Measurements from ENCODE around the gene SSB.
"Not testable (repeated sequence)": the region's sequence is repeated elsewhere in the genome, so short reads cannot be mapped to it uniquely, and the experiment has no call there.

The SSB gene

GRCh38 chr2:169828141-169828811 is 29.6 kb downstream of the SSB start:
- DNase-seq (ENCODE audit: low read depth in 1 of 2, low spot score in 1 of 2), result no peak

GRCh38 chr2:169834401-169834800 is 35.7 kb downstream of the SSB start:
- no peak for DNase-seq (ENCODE audit: low read depth in 1 of 2, low spot score in 1 of 2)

- DNase-seq (ENCODE audit: low read depth in 1 of 2, low spot score in 1 of 2), result no peak
These were observed 40.2 kb downstream of the SSB start for GRCh38 chr2:169838743-169839489.

GRCh38 chr2:169839954-169840746 is 41.5 kb downstream of the SSB start:
- no peak for DNase-seq (ENCODE audit: low read depth in 1 of 2, low spot score in 1 of 2)

GRCh38 chr2:169840747-169841142 is 42.1 kb downstream of the SSB start:
- DNase-seq (ENCODE audit: low read depth in 1 of 2, low spot score in 1 of 2), result no peak

GRCh38 chr2:169841625-169842024 is 43.0 kb downstream of the SSB start:
- DNase-seq (ENCODE audit: low read depth in 1 of 2, low spot score in 1 of 2), result not testable (repeated sequence)

- no peak for DNase-seq (ENCODE audit: low read depth in 1 of 2, low spot score in 1 of 2)
These were observed 46.3 kb downstream of the SSB start for GRCh38 chr2:169845016-169845415.

- DNase-seq (ENCODE audit: low read depth in 1 of 2, low spot score in 1 of 2), result not testable (repeated sequence)
These were observed 50.5 kb downstream of the SSB start for GRCh38 chr2:169848959-169849693.

GRCh38 chr2:169849710-169850109 is 51.0 kb downstream of the SSB start:
- no peak for DNase-seq (ENCODE audit: low read depth in 1 of 2, low spot score in 1 of 2)

- no peak for DNase-seq (ENCODE audit: low read depth in 1 of 2, low spot score in 1 of 2)
These were observed 54.5 kb downstream of the SSB start for GRCh38 chr2:169853041-169853668.

GRCh38 chr2:169855281-169856258 is 56.9 kb downstream of the SSB start:
- not testable (repeated sequence) for DNase-seq (ENCODE audit: low read depth in 1 of 2, low spot score in 1 of 2)

GRCh38 chr2:169859423-169859822 is 60.8 kb downstream of the SSB start:
- no peak for DNase-seq (ENCODE audit: low read depth in 1 of 2, low spot score in 1 of 2)

- DNase-seq (ENCODE audit: low read depth in 1 of 2, low spot score in 1 of 2), result no peak
These were observed 61.5 kb downstream of the SSB start for GRCh38 chr2:169860149-169860548.
